Measurements from ENCODE around the gene FREM3.

DNA sequence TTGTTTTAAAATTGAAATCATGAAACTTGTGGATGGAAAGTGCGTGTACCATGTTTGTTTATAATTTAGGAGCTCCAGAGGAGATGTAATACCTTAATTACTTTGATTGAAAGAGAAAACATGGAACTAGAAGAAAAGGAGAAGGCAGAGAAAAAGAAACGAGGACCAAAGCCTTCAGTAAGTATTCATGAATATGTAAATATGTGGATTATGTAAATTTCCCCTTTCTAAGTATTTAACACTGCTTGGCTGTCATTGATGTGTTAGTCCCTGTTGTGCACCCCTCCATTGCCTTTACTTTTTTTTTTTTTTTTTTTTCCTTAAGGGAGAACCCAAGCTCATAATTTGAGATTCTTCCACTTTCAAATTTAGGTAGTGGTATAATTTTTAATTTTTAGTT lies 150.5 kb downstream of the FREM3 start:
- TF ChIP-seq CTCF (IDR thresholded peaks at IDR 0.05; ENCODE audit: insufficient read depth, low read length, poor library complexity, severe bottlenecking) (no peak), EZH2phosphoT487 (conservative IDR thresholded peaks at IDR 0.05; ENCODE audit: low read length) (no peak)

Data from SU-DHL-6 (cell line).